Right lobe of liver (tissue), 4 donors: Measurements from ENCODE around the gene FSTL3.

ENCODE experiments used
- CTCF ChIP-seq, 4 donors: fragments of 200-600 bp in 3 of 4; fragments of 450-650 bp in 1 of 4; IDR thresholded peaks; one replicate each; pipeline versions ENCODE4 v1.5.1 to v1.8.0; 2016 to 2022; ENCODE audit warnings: antibody characterized with exemption in 4 of 4, mild to moderate bottlenecking in 2 of 4
- POLR2A ChIP-seq: fragments of 450-650 bp; IDR thresholded peaks from one replicate; pipeline ENCODE4 v1.6.1; 2017; ENCODE audit warnings: antibody characterized with exemption, mild to moderate bottlenecking
- donor health status: DM: no; HTN: no; CAD: no.
- donor health status: DM: no; HTN: no; CAD: no.
- donor health status: DM: no; HTN: yes; CAD: no.

GRCh38 chr19:718991-719512 lies 42.9 kb downstream of the FSTL3 start:
- TF ChIP-seq CTCF (IDR thresholded peaks at IDR 0.05) (no peak), POLR2A (no peak)
